ENCODE data around the gene TEX48. TPM values are rescaled to one million over a fixed set of nuclear protein-coding genes. Genes with fewer than 3 reads are reported as not detected.

The TEX48 gene
- total and polyA plus RNA-seq, 2 experiments from 2014 or later: not detected

- no peak for DNase-seq (ENCODE audit: low spot score)
- Histone ChIP-seq H3K27me3 (ENCODE audit: insufficient read depth) (no peaks in the 10 kb centered on the region), H3K79me2 (replicated peaks; ENCODE audit: insufficient read depth) (no peaks in the 10 kb centered on the region), H3K27ac (ENCODE audit: low read depth) (no peak overlapping the region), H3K4me1 (ENCODE audit: insufficient read depth) (no peaks in the 10 kb centered on the region), H3K36me3 (ENCODE audit: insufficient read depth) (no peaks in the 10 kb centered on the region; the same call in 1 of the 2 replicates), H3K4me3 (no peak overlapping the region), H3F3A (replicated peaks; ENCODE audit: low read depth) (no peaks in the 10 kb centered on the region), H3K9me2 (ENCODE audit: insufficient read depth) (no peaks in the 10 kb centered on the region), H4K20me1 (replicated peaks; ENCODE audit: insufficient read depth) (no peaks in the 10 kb centered on the region), H3K4me2 (no peak overlapping the region), H2AFZ (no peak overlapping the region)
- Mint-ChIP-seq H3K9me3 (no peaks in the 10 kb centered on the region), H3K36me3 (ENCODE audit: low read depth) (peaks cover 42% of the 10 kb centered on the region), H3K4me1 (no peaks in the 10 kb centered on the region), H3K27ac (no peak overlapping the region), H3K4me3 (no peak overlapping the region), H3K27me3 (ENCODE audit: insufficient read depth, low read depth, poor library complexity) (peaks cover 5% of the 10 kb centered on the region)
- TF ChIP-seq REST (IDR thresholded peaks at IDR 0.05; ENCODE audit: unreplicated experiment) (no peak), EZH2 (IDR thresholded peaks at IDR 0.05; ENCODE audit: low read depth, unreplicated experiment) (no peak), ZNF462 (CRISPR knock-in tag; IDR thresholded peaks at IDR 0.05) (no peak), ZNF331 (CRISPR knock-in tag; IDR thresholded peaks at IDR 0.05; ENCODE audit: low read depth) (no peak), NANOG (IDR thresholded peaks at IDR 0.05; ENCODE audit: borderline replicate concordance) (no peak)
- no peak for ATAC-seq
Observed at GRCh38 chr9:114634387-114634786, 47.6 kb downstream of the TEX48 start.
